HG03108 (cell line): ENCODE data around the gene CCNJL.
"Not testable (repeated sequence)": the region's sequence is repeated elsewhere in the genome, so short reads cannot be mapped to it uniquely, and the experiment has no call there.

Experiments used
- ATAC-seq: cut with Tn5 transposase; IDR thresholded peaks from one replicate; pipeline ENCODE4 v1.9.1; 2021; ENCODE audit warnings: moderate library complexity; ENCODE audit not compliant: unreplicated experiment

Gene CCNJL

DNA sequence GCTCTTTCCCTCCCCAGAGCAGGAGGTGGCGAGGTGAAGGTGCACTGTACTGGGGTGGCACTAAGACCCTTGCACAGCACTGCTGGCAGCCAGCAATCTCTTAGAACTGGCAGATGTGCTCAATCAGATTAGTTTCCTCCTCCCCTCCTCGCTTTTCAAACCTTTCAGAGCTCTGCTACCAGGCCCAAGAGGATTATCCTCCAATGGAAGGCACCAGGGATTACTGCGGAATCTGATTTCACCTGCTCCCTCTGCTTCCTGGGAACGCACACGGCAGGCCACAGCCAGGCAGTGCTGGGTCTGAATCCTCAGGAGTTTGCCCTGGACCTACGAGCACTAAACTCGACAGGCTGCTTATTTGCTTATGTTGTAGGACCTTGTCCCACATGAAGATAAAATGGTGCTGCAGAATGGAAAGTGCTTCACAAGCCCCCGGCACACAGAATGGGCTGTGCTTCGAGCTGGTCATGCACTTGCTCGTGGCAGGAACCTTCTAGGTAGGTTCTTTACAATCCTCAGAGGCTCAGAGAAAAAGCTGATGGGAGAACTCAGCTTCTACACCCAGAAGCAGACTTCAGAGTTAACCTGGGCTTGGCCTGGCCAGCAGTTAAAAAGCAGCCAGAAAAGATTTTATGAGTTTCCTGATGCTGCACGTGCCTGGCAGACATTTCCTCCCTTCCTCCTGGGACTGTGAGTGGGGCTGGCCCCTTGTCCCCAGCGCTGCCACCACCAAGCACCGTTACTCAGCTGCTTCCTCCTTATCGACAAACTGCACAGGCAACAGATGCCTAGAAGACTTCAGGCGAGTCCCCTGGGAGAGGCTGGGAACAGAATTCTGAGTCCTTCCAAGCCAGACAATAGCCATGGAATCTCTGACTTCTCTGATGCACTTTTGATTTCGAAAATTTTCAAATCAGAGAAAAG, 50.0 kb downstream of the CCNJL start:
- ATAC-seq, result no peak

DNA sequence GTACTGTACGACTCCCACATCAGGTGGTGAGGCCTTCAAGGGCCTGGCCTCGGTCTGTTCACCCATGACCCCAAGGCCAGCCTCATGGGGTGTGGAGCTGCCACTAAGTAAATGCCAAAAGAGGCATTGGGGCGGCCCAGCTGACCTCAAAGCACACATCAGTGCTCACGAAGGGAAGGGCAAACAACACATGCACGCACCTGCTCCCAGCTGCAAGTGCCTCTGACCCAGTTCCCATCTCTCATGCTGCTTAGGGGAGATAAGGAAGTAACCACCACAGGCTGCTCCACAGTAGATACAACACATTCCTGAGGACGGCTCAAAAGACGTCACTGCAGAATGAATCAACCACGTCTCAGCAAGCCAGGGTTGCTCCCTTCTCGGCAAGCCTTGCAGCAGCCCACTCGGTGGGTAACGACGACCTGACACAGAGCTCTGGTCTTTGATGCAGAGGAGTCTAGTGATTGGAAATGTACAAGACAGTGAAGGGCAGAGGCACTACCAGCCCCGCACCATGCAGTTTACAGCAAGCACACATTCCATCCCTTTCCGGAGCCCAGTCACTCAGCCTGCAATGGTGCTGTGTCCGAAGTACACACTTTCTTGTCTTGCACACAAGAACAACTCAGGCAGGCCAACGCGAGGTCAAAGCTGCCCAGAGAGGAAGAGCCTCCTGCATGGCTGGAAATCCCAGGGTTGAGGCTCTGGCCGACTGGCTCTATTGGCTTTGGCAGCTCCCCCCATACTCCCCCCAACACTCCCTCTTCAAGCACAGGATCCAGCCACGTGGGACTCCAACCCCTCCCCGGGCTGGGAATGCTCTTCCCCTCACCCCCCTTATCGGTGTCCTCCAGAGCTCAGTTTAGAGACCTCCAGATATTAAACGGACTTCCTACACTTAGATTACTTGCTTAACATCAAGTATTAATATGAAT, 51.2 kb downstream of the CCNJL start:
- peak; percentile 73 for ATAC-seq

DNA sequence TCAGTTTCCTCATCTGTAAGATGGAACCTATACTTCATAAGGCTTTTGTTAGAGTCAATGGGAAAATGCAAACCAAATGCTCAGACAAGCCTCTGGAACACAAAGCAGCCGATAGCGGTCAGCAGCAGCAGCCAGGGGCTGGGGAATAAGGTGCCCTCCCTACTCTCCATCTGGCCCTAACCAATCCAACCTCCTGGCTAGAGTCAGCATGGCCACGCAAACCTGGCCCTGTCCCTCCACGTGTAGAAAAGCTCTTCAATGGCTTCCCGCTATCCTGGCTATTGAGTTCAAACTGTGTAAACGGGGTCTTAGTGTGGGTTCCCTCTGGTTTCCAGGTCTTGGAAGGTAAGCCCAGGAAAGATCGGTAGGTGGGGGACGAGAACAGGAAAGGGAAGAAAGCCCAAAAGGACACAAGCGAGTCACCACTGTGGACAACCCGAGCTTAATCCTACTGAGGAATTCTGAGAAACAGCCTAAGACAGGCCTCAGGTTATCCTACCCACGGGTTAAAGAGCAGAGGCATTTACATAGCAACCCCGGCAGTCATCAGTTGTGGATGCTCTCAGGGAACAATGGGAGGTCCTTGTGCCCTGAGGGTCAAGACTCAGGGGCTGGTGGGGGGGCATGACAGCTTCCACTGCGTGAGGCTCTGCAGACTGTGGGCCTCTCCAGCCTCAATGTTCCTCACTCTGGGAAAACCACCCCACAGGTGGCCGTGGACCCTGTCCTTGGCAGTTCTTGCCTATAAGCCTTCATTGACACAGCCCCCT, 52.2 kb downstream of the CCNJL start:
- no peak for ATAC-seq

DNA sequence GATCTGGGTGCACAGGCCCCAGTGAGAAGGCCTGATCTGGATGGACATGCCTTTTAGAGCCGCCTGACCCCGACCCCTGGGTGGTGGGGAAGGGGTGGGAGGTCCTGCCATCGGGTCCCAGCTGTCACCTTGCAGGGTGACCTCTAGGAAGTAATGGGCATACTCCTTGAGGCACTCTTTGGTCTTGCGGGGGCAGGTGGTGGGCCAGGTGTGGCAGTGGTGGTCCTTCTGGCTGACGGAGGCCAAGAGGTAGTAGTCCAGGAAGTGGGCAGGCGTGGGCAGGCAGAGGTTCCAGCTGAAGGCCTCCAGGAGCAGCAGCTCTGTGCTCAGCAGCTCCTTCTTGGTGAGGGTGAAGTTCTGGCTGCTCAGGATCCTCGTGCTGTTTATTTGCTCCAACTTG, 53.0 kb downstream of the CCNJL start:
- ATAC-seq, result no peak

DNA sequence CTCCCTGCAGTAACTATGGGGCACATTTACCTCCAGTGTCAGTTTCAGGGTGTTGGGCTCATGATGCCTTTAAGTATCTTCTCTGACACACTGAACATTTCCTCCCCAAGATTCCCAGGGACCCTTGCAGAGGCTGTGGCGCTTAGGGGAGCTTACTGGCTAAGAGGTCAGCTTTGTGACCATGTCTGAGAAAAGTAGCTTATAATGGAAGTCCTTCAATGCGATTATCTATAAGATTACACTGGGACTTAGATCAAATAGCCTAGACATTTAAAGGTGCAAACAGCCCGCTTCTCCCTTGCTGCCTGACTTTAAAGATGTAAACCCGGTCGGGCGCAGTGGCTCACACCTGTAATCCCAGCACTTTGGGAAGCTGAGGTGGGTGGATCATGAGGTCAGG, 57.7 kb downstream of the CCNJL start:
- no peak for ATAC-seq

DNA sequence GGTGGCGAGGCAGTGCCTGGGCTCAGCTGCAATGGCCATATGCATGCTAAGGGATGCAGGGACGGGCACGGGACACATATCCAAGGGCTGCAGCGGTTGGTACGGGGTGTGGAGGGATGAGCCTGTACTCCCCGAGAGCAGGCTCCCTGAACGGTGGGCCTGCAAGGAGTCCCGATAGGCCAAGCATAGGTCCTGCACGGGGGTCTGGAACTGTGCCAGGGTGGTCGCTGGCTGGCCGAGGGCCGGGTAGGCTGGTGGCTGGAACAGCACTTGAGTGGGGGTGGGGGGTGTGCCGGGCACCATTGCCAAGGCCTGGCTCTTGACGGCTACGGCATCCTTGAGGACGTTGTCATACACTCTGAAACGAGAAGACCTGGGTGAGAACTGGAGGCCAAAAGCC, 58.9 kb downstream of the CCNJL start:
- ATAC-seq, result no peak

DNA sequence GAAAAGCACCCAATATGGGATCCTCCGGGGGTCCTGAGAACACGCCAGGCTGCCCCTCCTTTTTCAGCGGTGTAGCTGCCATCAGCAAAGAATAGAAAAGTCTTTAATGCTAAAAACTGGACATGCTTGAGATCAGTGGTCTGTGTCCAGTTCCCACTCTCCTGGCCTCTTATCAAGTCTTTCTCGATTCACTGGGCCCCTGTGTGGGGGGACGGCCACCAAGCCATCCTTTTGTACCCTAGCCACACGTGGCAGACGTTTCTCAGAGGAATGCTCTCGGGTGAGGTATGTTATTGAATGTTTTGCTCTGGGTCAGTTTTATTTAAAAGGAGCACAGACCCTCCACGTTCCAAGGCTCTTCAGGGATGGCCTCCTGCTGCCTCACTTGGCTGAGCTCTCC, 59.4 kb downstream of the CCNJL start:
- ATAC-seq, result no peak

DNA sequence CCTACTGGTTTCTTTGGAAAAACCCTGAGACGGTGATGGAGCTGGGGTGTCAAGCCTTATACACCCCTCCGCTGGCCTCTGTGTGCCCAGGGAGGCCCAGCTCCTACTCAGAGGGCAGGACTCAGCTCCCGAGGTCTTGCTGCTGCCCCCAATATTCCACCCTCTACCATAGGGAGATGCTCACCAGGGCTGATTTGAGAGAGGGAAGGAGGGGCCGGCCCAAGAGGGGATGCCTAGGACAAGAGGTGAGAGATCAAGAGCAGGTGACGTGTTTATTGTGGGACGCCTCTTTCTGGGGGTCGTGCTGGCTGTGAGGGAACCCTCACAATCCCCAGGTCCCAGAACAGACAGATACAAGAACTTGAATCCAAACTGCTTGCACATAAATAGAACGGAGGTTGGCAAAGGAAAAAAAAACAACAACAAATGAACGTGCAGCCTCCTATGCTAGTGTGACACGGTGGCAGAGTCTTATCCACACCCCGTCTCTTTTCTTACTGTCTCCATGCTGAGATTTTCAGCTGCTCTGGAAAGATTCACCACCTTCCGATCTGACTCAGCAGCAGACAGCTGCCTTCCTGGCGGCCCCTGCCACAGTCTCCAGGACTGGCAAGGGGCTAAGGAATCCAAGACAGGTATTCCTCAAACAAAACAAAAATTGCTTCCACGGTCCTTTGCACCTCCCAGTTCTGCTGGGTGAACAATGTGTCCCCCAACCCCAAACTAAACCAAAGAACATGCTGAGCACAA, 60.8 kb downstream of the CCNJL start:
- ATAC-seq, result no peak

DNA sequence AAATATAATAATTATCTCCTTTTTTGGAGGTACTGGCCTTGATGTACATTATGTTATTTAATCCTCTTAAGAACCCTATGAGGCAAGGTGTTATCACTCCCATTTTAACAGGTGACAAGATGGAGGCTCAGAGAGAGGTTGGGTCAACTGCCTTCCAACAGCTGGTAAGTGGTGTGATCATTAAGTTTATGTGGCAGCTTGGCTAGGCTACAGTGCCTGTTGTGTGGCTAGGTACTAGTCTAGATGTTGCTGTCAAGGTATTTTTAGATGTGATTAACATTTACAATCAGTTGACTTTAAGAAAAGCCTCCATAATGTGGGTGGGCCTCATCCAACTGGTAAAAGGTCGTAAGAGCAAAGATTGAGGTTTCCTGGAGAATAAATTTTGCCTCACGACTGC, 61.5 kb downstream of the CCNJL start:
- ATAC-seq, result no peak

DNA sequence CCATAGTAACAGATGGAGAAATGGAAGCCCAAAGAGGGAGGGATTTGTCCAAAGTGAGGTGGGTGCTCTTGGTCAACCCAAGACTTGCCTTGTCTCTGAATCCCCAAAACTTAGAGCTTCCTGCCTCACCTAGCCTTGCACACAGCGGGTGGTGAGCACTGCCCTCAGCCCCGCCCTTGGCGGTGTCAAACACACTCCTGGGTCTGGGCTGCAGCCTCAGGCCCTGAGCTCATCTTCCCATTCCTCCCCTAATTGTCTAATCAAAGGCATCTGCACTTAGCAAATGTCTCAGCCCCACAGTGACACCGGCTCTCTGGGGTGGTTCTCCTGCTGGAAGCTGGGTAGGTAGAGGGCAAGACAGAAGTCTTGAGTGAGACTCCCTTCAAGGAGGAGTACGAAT, 62.1 kb downstream of the CCNJL start:
- ATAC-seq, result no peak

DNA sequence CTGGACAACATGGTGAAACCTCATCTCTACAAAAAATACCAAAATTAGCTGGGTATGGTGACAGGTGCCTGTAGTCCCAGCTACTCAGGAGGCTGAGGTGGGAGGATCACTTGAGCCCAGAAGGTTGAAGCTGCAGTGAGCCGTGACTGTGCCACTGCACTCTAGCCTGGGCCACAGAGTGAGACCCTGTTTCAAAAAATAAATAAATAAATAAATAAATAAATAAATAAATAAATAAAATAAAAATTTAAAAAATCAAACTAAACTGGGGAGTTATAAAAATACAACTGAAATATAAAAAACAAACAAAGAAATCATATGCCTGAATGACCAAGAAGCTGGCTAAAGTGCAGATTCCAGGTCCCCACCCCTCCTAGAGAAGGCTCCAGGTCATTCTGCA, 62.8 kb downstream of the CCNJL start:
- ATAC-seq, result not testable (repeated sequence)

DNA sequence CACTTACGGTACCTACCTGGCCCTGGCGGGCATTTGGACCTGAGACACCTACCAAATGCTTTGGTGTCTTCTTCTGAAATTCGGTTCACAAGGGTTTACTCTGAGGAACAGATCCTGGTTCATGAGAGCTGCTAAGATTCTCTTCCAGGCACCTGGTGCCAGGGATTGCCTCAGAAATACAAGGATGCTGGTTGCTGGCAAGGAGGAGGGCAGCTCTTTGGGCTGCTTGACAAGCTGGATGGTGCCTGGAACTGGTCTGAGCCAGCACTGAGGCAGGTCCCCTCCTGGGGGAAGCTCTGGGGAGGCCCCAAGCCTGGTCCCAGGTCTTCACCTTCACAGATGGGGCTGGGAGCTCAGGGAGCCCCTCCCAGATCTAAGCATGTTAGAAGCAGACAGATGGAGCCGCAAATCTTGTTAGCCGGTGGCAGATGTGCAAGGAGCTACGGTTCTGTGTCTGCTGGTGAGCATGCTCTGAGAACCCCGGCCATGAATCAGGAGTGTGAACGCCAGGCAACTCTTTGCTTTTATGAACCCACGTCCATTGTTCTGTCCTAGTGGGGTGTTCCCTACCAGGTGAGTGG, 66.8 kb downstream of the CCNJL start:
- ATAC-seq, result no peak

DNA sequence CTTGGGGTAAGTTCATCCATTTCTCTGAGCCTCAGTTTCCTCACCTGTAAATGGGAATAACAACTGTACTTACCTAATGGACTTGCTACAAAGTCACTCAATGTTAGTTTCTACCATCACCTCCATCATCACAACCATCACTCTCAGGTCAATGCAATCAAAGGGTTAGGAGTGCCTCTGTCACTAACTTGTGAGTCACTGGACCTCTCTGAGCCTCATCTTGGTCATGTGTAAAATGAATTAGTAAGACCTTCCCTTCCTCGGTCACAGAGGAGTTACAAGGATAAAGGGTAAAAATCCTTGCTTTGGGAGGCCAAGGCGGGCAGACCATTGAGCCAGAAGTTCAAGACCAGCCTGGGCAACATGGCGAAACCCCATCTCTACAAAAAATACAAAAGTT, 70.2 kb downstream of the CCNJL start:
- no peak for ATAC-seq

DNA sequence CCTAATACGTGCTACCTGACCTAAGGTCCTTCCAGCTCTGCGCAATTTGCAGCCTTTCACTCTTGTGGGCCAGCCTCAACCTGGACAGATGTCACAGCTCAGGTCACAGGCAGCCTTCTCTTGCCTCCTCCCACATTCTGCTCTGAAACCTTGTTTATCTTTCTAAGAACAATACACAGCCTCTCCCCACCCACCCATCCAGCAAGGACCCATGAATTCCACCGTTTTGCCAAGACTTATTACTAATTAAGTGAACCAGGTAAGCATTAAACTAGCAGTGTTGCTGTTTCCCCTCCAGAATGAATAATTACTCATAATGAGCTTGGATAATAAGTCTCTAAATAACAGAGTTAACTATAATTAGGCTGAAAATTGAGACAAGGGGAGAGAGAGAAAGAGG, 72.0 kb downstream of the CCNJL start:
- no peak for ATAC-seq

DNA sequence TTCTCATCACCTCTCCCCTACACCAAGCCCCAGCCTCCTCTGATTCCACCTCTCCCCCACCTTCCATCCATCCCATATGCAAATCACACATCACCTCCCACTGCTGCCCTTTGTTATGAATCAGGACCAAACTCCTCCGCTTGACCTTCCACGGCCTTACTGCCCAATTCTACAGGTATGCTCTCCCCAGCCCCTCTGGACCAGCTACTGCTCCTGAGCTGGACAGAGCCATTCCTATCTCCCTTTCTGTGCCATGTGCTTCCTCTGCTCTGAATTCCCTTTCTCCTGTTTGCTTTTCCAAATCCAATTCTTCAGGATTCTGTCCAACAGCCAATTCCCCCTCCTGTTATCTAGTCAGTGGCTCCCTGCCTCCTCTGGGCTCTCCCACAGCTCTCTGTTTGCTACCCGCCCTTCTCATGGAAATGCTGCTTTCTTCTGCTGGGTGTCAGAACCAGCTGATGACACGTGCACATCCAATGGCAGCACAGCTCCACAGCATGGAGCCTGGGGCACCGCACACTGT, 74.7 kb downstream of the CCNJL start:
- no peak for ATAC-seq

DNA sequence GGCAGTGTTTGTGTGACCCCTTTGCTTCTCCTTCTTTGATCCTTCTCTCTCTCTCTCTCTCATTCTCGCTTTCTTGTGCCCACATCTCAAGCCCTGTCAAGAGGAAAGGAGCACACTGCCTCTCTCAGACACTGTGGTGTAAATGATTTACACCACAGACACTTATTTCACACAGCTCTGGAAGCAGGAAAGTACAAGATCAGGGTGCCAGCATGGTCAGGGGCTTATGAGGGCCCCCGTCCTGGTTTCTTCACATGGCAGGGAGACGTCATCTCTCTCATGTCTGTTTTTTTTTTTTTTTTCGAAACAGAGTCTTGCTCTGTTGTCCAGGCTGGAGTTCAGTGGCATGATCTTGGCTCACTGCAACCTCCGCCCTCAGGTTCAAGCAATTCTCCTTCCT, 76.6 kb downstream of the CCNJL start:
- no peak for ATAC-seq

DNA sequence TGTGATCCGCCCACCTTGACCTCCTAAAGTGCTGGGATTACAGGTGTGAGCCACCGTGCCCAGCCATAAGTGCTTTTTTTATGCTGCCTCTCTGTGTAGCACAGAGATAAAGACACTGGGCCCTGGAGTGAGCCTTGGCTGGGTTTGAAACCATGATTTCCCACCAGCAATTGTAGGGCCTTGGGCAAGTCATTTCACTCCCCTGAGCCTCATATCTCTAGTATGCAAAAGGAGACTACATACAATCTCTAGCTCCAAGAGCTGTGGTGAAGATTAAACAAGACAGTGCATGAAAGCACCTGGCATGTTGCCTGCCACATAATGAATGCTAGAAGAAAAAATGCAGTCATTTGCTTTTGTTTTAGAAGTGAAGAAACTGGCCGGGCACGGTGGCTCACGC, 79.1 kb downstream of the CCNJL start:
- no peak for ATAC-seq

DNA sequence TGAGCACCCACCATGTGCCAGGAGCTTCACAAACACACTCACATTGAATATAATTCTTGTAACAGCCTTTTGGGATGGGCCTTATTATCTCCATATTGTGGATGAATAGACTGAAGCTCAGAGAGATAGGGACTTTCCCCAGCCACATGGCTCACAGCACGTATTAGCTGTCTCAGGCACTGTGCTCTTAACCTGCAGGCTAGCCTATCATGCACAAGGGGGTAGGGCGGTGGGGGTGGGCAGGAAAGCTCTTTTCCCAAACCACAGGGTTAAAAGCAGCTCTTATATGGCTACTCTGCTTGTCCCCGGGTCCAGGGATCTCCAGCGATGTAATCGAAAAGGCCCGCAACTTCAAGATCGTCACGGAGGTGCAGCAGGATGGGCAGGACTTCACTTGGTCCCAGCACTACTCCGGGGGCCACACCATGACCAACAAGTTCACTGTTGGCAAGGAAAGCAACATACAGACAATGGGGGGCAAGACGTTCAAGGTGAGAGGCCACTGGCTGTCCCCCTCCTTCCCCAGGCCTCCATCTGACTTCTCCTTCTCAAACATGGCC, 80.5 kb downstream of the CCNJL start:
- no peak for ATAC-seq

DNA sequence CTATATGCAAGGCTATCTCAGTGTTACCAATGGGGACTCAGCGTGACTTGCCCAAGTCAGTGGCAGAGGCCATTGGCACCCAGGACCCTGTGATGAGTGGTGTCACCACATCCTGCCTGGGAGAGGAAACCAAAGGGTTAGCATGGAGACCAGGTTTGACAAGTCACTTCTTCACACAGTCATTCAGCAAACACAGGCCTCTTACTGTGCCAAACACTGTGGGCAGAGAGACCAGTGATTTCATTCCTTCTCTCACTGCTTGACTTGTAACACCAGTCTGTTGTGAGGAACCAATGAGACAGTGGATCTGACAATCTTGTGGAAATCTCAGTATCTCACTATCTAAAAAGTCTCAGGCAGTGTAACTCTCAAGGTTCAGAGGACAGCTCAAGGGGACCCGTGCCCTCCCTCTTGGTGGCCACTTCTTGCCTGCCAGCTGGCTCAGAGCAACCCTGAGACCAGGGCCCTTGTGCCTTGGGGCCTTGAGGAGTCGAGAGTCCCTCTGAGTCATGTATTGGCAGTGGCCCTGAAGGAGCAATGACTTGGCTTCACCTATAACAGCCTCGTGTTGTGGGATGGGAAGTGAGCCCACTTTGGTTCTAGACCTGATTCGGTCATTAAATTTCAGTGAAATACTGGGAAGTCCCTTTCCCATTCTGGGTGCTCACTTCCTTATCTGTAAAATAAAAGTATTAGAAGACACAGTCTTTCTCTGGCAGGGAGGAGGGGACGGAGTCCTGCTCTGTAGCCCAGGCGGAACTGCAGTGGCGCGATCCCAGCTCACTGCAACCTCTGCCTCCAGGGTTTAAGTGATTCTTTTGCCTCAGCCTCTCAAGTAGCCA, 81.5 kb downstream of the CCNJL start:
- ATAC-seq, result peak; percentile 49
